Globus pallidus (tissue), 1 donor: ENCODE data around the gene KLRK1.
"Not testable (repeated sequence)": the region's sequence is repeated elsewhere in the genome, so short reads cannot be mapped to it uniquely, and the experiment has no call there.

Experiments used
- DNase-seq: peaks from one replicate; pipeline ENCODE4 v3.0.0-alpha.2; 2015; ENCODE audit warnings: low spot score

The KLRK1 gene

GRCh38 chr12:10362828-10363657, 26.8 kb downstream of the KLRK1 start:
- peak; percentile 48 for DNase-seq

DNA sequence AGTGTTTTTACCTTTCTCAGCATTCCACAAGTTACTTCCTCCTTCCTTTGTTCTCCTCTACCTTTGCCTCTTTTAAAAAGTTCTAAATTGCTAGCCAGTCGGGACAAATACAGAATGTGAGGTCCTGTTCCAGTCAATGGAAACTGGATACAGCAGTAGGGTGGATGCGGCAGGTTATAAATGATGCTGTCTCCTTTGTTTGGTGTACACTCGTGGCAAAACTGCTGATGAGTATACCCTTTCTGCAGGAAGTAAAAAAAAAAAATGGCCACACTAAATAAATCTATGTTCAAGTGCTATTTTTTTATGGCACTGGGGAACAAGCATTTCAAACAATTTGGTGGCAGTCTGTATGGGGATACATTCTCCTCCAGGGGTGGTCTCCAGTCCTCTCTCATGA, 27.5 kb downstream of the KLRK1 start:
- peak; percentile 9 for DNase-seq

- peak; percentile 38 for DNase-seq
These were observed 28.2 kb downstream of the KLRK1 start for GRCh38 chr12:10361622-10362021.

DNA sequence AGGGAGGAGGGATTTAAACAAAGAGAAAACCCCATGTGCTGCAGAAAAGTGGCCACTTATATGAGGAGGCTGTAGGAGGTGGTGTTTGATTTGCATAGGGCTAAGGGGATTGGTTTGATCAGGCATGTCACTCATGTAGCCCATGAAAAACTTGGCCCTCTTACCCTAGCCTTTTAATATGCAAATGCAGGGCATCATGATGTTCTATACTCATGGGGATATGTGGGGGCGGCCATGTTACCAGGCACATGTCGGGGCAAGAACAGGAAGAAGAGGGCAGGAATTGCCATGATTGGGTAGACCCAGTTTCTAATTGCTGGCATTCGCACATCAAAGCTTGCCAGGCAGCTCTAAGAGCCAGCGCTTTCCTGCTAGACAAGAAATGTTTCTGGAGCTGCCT, 28.8 kb downstream of the KLRK1 start:
- peak; percentile 77 for DNase-seq

DNA sequence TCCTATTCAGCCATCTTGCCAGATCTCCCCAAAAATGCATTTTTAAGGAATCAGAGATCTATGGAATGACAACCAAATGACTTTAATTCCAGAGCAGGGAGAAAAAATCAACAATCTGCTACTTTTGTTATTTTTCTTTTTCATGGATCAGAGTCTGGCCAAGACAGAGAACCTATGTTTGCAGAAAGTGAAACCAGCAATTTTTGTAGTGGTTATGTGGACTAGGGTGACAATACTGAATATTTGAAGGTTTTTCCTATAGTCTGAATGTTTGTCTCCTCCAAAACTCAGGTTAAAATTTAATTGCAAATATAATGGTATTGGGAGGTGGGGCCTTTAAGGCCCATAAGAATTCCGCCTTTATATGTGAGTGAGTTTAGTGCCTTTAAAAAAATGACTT, 30.9 kb downstream of the KLRK1 start:
- no peak for DNase-seq

- no peak for DNase-seq
These were observed 31.7 kb downstream of the KLRK1 start for GRCh38 chr12:10358131-10358530.

- DNase-seq = no peak
These were observed 35.3 kb downstream of the KLRK1 start for GRCh38 chr12:10354502-10354901.

DNA sequence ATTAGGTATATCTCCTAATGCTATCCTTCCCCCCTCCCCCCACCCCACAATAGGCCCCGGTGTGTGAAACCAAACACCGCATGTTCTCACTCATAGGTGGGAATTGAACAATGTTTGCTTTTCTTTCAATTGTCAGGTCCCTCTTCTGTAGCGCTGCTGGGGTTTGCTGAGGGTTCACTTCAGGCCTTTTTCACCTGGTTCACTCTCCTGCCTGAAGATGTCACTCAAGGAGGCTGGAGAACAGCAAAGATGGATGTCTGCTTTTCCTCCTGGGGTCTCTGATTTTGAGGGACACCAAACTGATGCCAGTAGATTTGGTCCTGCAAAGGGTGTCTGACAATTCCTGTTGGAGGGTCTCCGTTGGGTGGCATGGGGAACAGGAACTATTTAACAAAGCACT, 35.8 kb downstream of the KLRK1 start:
- no peak for DNase-seq

DNA sequence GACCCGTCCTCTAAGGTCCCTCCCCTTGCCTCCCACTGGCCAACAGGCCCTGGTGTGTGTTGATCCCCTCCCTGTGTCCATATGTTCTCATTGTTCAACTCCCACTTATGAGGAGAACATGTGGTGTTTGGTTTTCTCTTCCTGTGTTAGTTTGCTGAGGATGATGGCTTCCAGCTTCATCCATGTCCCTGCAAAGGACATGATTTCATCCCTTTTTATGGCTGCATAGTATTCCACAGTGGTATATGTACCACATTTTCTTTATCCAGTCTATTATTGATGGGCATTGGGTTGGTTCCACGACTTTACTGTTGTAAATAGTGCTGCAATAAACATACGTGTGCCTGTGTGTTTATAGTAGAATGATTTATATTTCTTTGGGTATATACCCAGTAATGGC, 38.4 kb downstream of the KLRK1 start:
- DNase-seq = not testable (repeated sequence)

DNA sequence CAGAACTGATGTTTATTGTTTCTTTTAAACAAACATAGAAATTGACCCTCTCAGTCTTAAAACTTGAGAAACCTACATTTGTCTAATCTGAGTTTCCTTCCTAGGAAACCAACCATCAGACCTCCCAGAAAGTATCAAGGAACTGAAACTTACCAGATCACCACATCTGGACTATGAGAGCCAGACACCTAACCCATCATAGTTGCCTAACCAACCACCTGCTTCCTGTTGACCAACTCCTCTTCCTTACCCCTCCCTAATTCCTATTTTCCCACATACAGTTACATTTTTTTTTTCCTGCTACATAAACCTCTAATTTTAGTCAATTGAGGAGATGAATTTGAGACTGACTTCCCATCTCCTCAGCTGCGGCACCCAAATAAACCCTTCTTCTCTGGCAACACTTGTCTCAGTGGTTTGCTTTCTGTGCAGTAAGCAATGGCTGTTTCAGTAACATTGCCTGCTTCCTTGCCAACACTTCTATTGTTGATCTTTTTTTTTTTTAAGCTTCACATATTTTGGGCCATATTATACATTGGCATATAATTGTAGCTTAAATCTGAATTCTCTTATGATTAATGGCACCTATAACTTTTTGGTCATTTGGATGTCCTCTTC, 47.8 kb downstream of the KLRK1 start:
- DNase-seq = no peak

DNA sequence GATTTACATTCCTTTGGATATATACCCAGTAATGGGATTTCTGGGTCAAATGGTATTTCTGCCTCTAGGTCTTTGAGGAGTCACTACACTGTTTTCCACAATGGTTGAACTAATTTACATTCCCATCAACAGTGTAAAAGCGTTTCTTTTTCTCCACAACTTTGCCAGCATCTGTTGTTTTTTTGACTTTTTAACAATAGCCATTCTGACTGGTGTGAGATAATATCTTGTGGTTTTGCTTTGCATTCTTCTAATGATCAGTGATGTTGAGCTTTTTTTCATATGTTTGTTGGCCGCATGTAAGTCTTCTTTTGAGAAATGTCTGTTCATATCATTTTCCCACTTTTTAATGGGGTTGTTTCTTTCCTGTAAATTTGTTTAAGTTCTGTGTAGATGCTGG, 48.9 kb downstream of the KLRK1 start:
- not testable (repeated sequence) for DNase-seq

- DNase-seq = no peak
These were observed 50.6 kb downstream of the KLRK1 start for GRCh38 chr12:10339053-10339840.

- not testable (repeated sequence) for DNase-seq
These were observed 51.4 kb downstream of the KLRK1 start for GRCh38 chr12:10338470-10338869.

- not testable (repeated sequence) for DNase-seq
These were observed 53.6 kb downstream of the KLRK1 start for GRCh38 chr12:10336196-10336595.

DNA sequence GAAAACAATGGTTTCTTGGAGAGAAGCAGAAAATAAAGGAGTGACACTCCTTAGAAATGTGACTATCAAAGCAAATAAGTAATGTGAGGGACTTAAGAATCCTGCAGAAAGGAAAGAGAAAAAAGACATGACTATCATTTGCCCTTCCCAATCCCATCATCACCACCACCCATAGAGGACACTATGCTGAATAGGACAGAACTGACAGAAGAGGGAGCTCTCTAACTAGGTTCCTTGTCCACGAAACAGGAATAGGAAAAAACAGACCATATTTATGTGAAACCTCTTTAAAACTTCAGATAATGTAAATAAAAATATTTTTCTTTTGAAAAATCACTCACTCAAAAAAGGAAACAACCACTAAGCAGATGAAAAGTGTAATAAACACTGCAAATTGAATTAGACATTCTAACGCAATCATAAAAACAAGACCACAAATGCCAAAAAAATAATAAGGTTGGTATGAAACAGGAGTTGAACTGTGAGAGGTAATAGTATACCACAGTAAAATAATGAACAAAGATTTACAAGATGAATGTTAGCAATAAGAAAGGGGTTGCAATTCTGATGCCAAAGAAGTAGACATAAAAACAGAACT, 58.1 kb downstream of the KLRK1 start:
- DNase-seq = peak; percentile 76

GRCh38 chr12:10328691-10329090, 61.1 kb downstream of the KLRK1 start:
- not testable (repeated sequence) for DNase-seq
